ENCODE results near the gene GRID1.

DNA sequence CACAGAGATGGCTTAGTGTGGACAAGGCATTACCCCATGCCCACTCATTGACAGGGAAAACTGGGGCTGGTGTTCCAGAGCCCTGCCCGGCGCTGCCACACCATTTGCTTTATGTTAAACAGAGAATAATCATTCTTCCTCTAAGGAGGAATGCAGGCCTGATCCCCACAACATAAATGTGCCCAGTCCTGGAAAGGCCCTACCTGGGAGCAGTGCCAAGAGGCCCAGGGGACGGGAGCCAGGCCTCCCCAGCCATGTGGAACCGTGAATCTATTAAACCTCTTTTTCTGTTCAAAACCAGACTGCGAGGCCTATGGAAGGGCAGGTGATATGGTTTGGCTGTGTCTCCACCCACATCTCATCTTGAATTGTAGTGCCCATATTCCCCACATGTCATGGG, 264.1 kb downstream of the GRID1 start:
- TF ChIP-seq POLR2A (IDR thresholded peaks at IDR 0.05; ENCODE audit: low read length) (no peak), GATA1 (IDR thresholded peaks at IDR 0.05; ENCODE audit: low read depth, low read length) (no peak)

Measured in erythroblast (primary cell).